VCaP (cell line): ENCODE measurements around the gene PPIL6.

Source experiments
- H3K27ac ChIP-seq: fragments of 450-650 bp; 2 replicates; pipeline ENCODE4 v1.5.1; 2017
- CTCF ChIP-seq: fragments of 450-650 bp; conservative IDR thresholded peaks from 2 replicates; pipeline ENCODE4 v1.5.1; 2017; ENCODE audit warnings: mild to moderate bottlenecking, moderate library complexity

The PPIL6 gene

GRCh38 chr6:109343518-109343917 is 96.9 kb downstream of the PPIL6 start:
- no peak overlapping the region for H3K27ac ChIP-seq

GRCh38 chr6:109342911-109343310 is 97.5 kb downstream of the PPIL6 start:
- no peak for TF ChIP-seq CTCF

More at GRCh38 chr6:109343518-109343917, 96.9 kb downstream of the PPIL6 start:
- no peak for TF ChIP-seq CTCF

GRCh38 chr6:109342506-109342905 is 97.9 kb downstream of the PPIL6 start:
- no peak overlapping the region for H3K27ac ChIP-seq
- TF ChIP-seq CTCF = no peak

More at GRCh38 chr6:109342911-109343310, 97.5 kb downstream of the PPIL6 start:
- no peak overlapping the region for H3K27ac ChIP-seq

GRCh38 chr6:109340811-109341210 is 99.6 kb downstream of the PPIL6 start:
- no peak for TF ChIP-seq CTCF
- no peak overlapping the region for H3K27ac ChIP-seq
